ENCODE results near the gene PDXP.

DNA sequence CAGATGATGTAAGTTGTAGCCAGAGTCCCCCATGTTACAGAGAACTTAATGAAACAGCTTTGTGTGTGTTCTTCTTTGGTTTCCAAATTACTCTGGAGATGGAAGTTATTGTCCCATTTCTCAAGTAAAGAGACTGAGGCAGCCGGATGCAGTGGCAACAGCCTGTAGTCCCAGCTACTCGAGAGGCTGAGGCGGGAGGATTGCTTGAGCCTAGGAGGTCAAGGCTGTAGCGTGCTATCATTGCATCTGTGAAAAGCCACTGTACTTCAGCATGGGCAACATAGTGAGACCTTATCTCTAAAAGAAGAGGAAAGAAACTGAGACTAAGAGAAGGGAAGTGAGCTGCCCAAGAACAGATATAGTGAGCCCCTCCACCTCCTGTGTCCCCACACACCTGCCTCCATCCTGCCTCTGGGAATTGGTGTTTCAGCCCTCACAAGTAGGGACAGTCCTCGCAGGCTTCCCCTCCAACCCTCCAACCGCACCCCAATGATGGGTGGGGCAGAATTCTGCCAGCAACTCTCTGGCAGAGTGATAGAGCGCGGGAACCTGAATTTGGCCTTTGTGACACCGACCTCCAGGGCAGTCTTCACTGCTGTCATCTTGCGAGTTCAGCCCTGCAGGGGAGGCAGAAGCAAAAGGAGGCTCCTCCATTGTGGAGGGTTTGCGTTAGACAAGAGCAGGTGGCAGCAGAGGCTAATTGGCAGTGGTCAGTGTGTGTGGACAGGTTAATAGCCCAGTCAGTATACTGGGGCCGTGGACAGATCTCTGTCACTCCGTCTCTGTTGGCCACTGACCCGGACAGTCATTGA, 1.6 kb downstream of the PDXP start:
- TF ChIP-seq POLR2A (IDR thresholded peaks at IDR 0.05; ENCODE audit: low read depth, low read length) (no peak), CTCF (conservative IDR thresholded peaks at IDR 0.05; ENCODE audit: low read depth, low read length) (no peak), MAFK (IDR thresholded peaks at IDR 0.05; ENCODE audit: low read depth, low read length) (no peak), RFX5 (IDR thresholded peaks at IDR 0.05; ENCODE audit: low read depth, low read length) (no peak), MXI1 (IDR thresholded peaks at IDR 0.05; ENCODE audit: borderline replicate concordance, low read depth, low read length) (no peak), RAD21 (IDR thresholded peaks at IDR 0.05; ENCODE audit: low read length) (no peak), CHD1 (IDR thresholded peaks at IDR 0.05; ENCODE audit: low read depth, low read length) (no peak)
- TF ChIP-seq, protein P1, sequence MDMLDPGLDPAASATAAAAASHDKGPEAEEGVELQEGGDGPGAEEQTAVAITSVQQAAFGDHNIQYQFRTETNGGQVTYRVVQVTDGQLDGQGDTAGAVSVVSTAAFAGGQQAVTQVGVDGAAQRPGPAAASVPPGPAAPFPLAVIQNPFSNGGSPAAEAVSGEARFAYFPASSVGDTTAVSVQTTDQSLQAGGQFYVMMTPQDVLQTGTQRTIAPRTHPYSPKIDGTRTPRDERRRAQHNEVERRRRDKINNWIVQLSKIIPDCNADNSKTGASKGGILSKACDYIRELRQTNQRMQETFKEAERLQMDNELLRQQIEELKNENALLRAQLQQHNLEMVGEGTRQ (IDR thresholded peaks at IDR 0.05; ENCODE audit: low read depth, low read length): no peak
- TF ChIP-seq, protein P2, sequence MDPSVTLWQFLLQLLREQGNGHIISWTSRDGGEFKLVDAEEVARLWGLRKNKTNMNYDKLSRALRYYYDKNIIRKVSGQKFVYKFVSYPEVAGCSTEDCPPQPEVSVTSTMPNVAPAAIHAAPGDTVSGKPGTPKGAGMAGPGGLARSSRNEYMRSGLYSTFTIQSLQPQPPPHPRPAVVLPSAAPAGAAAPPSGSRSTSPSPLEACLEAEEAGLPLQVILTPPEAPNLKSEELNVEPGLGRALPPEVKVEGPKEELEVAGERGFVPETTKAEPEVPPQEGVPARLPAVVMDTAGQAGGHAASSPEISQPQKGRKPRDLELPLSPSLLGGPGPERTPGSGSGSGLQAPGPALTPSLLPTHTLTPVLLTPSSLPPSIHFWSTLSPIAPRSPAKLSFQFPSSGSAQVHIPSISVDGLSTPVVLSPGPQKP (IDR thresholded peaks at IDR 0.05; ENCODE audit: borderline replicate concordance, low read depth, low read length): no peak
